Measurements from ENCODE around the gene FGF16.

GRCh38 chrX:77415882-77416281 is 31.3 kb upstream of the FGF16 start:
- no peak for TF ChIP-seq CTCF (conservative IDR thresholded peaks at IDR 0.05 in 1 of 2, IDR thresholded peaks at IDR 0.05 in 1 of 2; ENCODE audit: extremely low read depth in 1 of 2, insufficient read depth in 1 of 2, low read depth in 1 of 2, low read length in 2 of 2)
- TF ChIP-seq EZH2 (IDR thresholded peaks at IDR 0.05; ENCODE audit: borderline replicate concordance, low read length), result no peak
